GM18909 (cell line): ENCODE data around the gene DBF4.
"Not testable (repeated sequence)": the region's sequence is repeated elsewhere in the genome, so short reads cannot be mapped to it uniquely, and the experiment has no call there.

Experiments used
- ATAC-seq: cut with Tn5 transposase; IDR thresholded peaks from one replicate; pipeline ENCODE4 v1.9.1; 2021; ENCODE audit warnings: mild to moderate bottlenecking; ENCODE audit not compliant: unreplicated experiment, poor library complexity

Gene DBF4

DNA sequence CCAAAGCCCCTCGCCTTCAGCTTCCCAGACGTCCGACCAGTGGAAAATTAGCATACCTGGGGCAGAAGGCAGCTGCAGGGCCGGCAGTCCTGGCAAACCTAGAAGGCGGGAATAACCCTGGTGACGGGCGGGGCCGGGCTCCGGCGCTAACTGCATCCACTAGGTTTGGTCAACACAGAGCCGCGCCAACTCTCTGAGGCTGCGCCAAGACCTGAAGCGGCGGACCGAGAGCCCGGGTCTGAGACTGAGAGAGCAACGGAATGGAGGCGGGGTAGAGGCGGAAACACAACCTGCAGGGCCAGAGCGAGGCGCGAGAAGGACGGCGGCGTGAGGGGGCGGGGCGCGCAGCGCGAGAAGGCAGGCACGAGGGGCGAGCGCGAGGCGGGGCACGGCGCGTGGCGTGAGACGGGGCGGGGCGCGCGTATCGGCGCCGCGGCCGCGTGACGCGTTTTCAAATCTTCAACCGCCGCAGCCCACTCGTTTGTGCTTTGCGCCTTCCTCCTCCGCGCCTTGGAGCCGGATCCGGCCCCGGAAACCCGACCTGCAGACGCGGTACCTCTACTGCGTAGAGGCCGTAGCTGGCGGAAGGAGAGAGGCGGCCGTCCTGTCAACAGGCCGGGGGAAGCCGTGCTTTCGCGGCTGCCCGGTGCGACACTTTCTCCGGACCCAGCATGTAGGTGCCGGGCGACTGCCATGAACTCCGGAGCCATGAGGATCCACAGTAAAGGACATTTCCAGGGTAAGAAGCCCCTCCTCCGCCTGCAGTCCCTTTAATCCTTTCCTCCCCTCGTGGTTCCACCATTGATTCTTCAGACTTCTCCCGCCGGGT is at the start of gene DBF4, which contains the start of gene SLC25A40:
Gene DBF4 (plus strand): TSS at position 454 of the 829 bp plus-strand sequence. CDS start 240 bp downstream, at position 694.
Gene SLC25A40 (minus strand): TSS at position 321 of the 829 bp plus-strand sequence. CDS start 17,633 bp downstream, outside the sequence.
- ATAC-seq, result peak; percentile 92

- not testable (repeated sequence) for ATAC-seq
These were observed 47.9 kb upstream of the DBF4 start for GRCh38 chr7:87828383-87828782.

- ATAC-seq, result no peak
These were observed 45.2 kb upstream of the DBF4 start for GRCh38 chr7:87831097-87831496.

- ATAC-seq, result no peak
These were observed 43.2 kb upstream of the DBF4 start for GRCh38 chr7:87833130-87833529.

DNA sequence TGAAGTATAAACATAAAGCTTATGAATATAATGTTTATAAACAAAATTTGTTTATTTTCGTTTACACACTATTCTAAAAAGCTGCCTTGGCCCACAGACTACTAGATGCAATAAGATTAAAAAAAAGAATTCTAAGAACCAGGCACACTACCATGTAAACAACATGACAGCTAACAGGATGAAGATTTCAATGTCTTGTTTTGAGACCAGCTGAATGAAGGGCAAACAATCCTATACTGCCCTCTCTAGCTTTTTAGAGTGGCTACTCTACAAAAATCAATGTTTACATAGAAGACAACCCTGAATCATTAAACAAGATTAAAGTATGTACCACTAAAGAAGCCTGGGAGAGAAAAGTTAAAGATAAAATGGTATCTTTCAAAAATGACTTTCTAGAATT is 38.7 kb upstream of the DBF4 start:
- ATAC-seq, result no peak

DNA sequence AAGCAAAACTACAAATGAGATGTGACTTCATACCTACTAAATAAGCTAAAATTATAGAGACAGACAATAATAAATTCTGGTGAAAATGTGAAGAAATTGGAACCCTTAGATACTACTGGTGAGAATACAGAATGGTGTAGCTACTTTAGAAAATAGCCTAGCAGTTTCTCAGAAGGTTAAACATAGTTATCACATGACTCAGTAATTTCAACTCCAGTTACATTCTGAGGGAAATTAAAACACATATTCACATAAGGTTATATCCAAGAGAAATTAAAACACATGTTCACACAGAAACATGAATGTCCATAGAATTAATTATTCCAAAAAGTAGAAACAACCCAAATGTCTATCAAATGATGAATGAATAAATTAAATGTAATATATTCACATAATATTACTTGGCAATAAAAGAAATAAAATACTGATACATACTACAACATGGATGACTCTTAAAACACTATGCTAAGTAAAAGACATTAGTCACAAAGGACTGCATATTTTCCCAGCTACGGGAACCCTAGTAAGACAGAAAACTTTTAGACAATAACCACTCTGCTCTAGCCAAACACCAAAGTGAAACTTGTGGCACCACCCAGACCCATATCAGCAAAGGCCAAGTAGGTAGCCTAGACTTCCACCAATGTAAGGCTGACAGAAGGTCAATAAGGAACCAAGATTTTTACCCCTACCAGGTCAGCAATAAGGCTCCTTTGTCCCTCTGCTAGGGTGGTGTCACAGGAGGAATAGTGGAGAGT is 25.3 kb upstream of the DBF4 start:
- no peak for ATAC-seq

- ATAC-seq, result no peak
These were observed 24.0 kb upstream of the DBF4 start for GRCh38 chr7:87852306-87852705.

DNA sequence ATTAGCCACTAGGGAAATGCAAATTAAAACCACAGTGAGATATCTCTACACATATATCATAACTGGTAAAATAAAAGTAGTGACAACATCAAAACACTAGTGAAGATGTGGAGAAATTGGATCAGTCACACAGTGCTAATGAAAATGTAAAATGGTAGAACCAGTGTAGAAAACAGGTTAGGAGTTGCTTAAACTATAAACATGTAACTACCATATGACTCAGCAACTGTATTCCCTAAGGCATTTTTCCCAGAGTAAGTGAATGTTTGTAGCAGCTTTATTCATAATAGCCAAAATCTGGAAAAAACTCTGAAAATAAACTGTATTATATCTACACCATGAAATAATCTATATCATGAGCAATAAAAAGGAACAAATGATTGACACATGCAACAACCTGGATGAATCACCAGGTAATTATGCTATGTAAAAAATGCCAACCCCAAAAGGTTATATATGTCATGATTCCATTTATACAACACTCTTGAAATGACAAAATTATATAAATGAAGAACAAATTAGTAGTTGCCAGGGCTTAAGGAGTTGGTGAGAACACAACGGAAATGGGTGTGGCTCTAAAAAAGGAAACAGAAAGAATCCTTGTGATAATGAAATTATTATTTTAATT is 22.9 kb upstream of the DBF4 start:
- ATAC-seq, result no peak

DNA sequence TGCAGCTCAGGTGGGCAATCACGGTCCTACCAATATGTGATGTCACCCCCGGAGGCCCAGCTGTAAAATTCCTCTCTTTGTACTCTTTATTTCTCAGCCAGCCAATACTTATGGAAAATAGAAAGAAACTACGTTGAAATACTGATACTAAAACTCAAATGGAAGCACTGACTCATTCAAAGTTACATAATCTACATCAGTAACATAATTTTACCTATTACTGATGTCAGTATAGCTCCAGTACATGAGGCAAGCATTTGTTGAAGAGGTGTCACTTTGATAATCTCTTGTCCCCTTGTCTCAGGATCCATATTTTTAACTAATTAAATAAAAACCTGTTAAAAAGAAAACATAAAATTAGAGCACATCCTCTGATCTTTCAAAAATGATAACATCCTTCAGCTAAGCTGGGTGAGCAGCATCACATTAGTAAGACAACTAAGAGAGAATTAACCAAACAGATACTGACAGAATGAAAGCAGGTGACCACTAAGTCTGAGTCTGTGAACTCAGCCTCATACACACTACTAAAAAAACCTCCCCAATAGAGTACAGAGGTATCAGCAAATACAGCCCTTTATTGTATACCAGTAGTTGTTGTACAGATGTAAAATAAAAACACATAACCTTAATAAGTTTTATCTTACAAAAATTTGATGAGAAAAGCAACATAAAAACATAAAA is 17.7 kb upstream of the DBF4 start:
- no peak for ATAC-seq

DNA sequence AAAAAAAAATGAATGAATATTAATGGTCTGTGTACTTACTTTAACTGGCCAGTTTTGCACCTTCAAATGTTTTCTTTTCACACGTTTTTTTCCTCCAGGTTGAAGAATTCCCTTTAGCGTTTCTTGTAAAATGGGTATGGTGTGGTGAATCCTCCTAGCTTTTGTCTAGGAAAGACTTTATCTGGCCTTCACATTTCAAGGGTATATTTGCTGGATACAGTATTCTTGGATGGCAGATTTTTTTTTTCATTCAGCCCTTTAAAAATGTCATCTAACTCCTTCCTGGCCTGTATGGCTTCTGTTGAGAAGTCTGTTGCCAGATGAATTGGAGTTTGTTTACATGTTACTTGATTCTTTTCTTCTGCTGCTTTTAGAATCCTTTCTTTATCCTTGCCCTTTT is 10.2 kb upstream of the DBF4 start:
- no peak for ATAC-seq

DNA sequence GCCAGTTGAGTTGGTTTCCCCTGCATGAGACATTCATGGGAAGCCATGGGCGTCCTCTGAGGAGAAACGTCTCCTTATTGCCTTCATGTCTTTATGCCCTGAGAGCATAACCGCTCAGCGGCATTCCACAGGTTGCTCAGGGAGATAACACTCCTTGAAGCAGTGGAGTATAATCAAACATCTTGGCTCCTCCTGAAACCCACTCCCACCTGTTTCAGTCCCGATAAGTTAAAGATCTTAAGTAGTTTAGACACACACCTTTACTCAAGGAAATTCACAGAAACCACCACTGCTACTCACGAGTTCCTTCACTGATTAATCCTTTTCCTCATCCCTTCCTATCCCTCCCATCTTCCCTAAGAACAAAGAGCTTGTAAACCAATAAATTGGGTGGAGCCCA is 9.8 kb upstream of the DBF4 start:
- not testable (repeated sequence) for ATAC-seq

GRCh38 chr7:87870471-87870870 is 5.8 kb upstream of the DBF4 start:
- ATAC-seq, result no peak

DNA sequence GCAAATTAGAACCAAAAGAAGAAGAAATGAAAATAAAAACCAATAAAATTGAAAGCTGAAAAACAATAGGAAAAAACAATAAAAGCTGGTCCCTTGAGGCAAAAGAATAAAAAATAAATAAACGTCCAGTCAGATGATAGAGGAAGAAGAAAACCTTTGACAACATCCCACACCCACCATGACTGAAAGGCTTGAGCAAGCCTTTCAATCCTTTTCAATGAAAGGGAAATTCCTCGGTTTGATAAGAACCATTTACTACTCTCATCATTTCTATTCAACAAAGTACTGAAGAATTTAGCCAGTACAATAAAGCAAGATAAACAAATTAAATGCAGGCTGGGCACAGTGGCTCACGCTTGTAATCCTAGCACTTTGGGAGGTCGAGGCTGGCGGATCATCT is 3.9 kb upstream of the DBF4 start:
- ATAC-seq, result no peak

DNA sequence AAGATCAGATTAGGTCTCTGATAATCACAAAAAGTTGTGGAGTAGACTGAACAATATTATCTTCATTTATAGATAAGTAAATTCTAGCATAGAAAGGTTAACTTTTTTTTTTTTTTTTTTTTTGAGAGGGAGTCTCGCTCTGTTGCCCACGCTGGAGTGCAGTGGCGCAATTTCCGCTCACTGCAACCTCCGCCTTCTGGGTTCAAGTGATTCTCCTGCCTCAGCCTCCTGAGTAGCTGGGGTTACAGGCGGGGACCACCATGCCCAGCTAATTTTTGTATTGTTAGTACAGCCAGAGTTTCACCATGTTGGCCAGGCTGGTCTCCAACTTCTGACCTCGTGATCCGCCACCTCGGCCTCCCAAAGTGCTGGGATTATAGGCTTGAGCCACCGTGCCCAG is 3.0 kb upstream of the DBF4 start:
- ATAC-seq, result not testable (repeated sequence)

DNA sequence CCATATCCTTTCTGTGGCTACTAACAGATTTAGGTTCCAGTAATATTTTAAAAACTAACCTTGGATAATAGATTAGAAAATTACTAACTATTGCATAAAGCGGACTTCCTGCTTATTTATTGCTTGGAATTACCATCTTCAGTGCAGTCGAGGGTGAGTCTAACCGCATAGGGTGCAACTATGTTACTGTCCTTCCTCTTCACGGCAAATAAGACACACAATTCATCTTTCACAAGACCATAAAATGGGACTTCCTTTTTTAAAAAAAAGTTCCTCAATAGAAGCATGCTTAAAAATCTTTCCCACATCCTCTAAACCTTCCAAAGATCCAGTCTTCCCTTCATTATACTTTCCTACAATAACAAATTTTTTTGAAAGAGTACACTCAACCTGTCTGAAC is 2.2 kb upstream of the DBF4 start:
- ATAC-seq, result no peak

DNA sequence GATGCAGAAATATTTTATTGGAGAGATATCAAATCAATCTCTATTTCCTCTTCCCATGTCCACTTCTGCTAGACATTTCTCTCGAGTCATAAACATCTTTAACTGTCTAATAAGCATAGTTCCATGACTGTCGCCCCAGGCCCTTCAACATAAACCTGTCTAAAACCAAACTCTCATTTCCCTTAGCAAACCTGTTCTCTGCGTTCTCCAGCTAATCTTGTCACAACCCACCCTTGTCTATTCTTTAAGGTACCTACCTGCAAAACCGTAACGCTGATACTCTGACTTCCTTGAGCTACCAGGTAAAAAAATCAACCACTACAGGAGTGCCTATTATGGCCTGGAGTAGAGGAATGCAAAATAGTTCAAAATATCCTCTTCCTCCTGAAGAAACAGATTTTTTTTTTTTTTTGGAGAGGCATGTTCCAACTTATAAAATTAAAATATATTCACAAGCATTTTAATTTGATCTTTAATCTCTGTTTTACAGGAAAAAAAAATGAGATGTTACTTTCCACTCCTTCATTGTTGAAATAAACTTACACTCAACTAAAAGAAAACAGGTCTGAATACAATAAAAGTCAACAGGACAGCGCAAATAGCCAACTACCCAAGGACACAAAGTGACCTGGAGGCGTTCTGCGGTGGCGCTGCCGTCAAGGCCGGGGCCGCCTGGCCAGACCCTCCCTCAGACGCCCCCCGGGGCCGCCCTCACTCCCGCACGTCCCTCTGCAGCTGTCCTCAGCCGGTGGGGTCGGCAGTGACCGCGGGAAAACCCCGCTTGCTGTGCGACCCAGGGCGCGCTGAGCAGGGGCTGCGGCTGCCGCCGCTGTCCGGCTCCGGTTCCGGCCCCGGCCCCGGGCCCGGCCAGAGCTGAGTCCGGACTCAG is 898 bp upstream of the DBF4 start:
- peak; percentile 24 for ATAC-seq

DNA sequence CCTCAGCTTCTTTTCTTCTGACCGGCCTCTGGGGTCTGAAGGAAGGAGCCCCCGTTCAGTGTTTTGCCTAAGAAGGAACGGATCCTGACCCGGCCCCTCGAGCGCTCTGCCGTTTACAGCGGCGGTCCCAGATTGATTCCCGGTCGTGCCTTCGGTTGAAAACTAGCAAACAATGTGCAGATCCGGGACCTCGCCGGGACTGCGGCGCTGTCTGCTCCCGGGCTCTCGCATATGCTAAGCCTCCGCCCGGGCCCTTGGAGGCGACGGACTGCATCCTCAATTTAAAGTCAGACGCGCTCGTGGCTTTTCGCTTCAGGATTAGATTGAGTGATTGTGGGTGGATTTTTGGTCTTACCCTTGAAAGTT is 559 bp downstream of the DBF4 start:
- no peak for ATAC-seq

DNA sequence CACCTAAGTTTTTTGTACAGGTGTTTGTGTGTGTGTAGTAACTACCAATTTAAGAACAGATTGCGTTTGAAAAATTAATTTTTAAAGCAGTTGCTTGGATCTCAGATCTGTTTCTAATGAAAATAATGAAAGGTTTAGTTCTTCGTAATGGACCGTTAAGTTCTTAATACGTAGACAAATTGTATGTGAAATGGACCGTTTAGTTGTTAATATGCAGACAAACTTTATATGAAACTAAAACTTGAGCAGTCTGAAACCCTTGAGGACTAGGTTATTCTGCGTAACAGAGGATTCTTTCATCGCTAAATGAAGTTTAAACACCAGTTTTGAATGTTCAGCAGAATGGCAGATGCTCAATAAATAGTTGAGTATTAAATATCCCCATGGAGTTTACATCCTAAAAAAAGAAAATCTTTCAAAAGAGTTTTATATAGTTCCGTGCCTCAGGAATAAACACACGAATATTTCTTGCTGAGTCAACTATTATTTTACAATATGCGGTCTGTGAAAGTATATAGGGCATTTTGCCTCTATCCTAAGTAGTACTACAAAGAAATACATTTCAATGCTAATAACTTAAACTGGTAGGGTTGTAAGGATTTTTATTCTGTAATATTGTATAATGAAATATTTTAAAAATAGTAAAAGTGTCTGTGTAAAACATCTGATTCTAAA is 1.2 kb downstream of the DBF4 start:
- ATAC-seq, result no peak

GRCh38 chr7:87878208-87878735 is 2.0 kb downstream of the DBF4 start:
- no peak for ATAC-seq
